Uterus (tissue), 2 donors: ENCODE results near the gene FAM200B.

Source experiments
- CTCF ChIP-seq, 4 experiments: fragments of 200-600 bp in 2 of 4; fragments of 450-650 bp in 2 of 4; sonication (generic) in 2 of 4; IDR thresholded peaks; one replicate each; pipeline ENCODE4 v1.5.1; 2016 to 2019; ENCODE audit warnings: antibody characterized with exemption in 4 of 4, mild to moderate bottlenecking in 2 of 4, moderate library complexity in 1 of 4
- POLR2A ChIP-seq, 2 donors: fragments of 450-650 bp; IDR thresholded peaks; one replicate each; pipeline ENCODE4 v1.6.1; 2016; ENCODE audit warnings: antibody characterized with exemption in 2 of 2, mild to moderate bottlenecking in 1 of 2, moderate library complexity in 1 of 2

GRCh38 chr4:15659768-15660570, 21.7 kb upstream of the FAM200B start:
- TF ChIP-seq CTCF (IDR thresholded peaks at IDR 0.05): no peak
- TF ChIP-seq POLR2A (IDR thresholded peaks at IDR 0.05): no peak
